Lung (tissue), 12 donors: ENCODE measurements around the gene CCDC106. TPM values are rescaled to one million over a fixed set of nuclear protein-coding genes. Genes with fewer than 3 reads are reported as not detected.

ENCODE experiments used
- ATAC-seq: fragments of 200-7000 bp; cut with Tn5 transposase; one replicate; pipeline ENCODE4 v1.9.1; 2020; ENCODE audit warnings: moderate number of reproducible peaks; ENCODE audit not compliant: insufficient read depth, low FRiP score
- DNase-seq, 3 donors: peaks; one replicate each; pipeline ENCODE4 v3.0.0-alpha.2; 2013 to 2017
- H3K27ac ChIP-seq, 2 donors: one replicate each; pipeline ENCODE4 v1.5.1; 2013; ENCODE audit warnings: mild to moderate bottlenecking in 2 of 2, moderate library complexity in 2 of 2, control low read depth in 1 of 2, inconsistent platforms in 1 of 2, low read depth in 1 of 2, low read length in 1 of 2
- H3K27me3 ChIP-seq, 3 donors: one replicate each; pipeline ENCODE4 v1.5.1; 2013; ENCODE audit warnings: low read length in 2 of 3; ENCODE audit not compliant: control insufficient read depth in 3 of 3, insufficient read depth in 3 of 3
- H3K36me3 ChIP-seq, 4 donors: one replicate each; pipeline ENCODE4 v1.5.1; 2013; ENCODE audit warnings: low read length in 4 of 4, mild to moderate bottlenecking in 1 of 4, moderate library complexity in 1 of 4; ENCODE audit not compliant: control insufficient read depth in 4 of 4, insufficient read depth in 4 of 4
- H3K4me1 ChIP-seq, 5 donors: one replicate each; pipeline ENCODE4 v1.5.1; 2013; ENCODE audit warnings: low read length in 5 of 5, mild to moderate bottlenecking in 2 of 5, moderate library complexity in 1 of 5; ENCODE audit not compliant: control insufficient read depth in 5 of 5, insufficient read depth in 5 of 5
- H3K4me3 ChIP-seq: one replicate; pipeline ENCODE4 v1.5.1; 2013; ENCODE audit warnings: mild to moderate bottlenecking, control low read depth, moderate library complexity
- H3K9ac ChIP-seq, 2 donors: one replicate each; pipeline ENCODE4 v1.5.1; 2013; ENCODE audit warnings: low read length in 2 of 2, control low read depth in 1 of 2; ENCODE audit not compliant: insufficient read depth in 1 of 2
- H3K9me3 ChIP-seq, 4 donors: one replicate each; pipeline ENCODE4 v1.5.1; 2013; ENCODE audit warnings: low read length in 3 of 4, mild to moderate bottlenecking in 1 of 4, moderate library complexity in 1 of 4; ENCODE audit not compliant: control insufficient read depth in 4 of 4, insufficient read depth in 3 of 4
- CTCF ChIP-seq: IDR thresholded peaks from 2 replicates; pipeline ENCODE4 v1.5.1; 2012; ENCODE audit warnings: mild to moderate bottlenecking; ENCODE audit errors: control extremely low read depth, extremely low read depth
- WGBS, 2 donors: extraction: QIAGEN DNeasy Blood & Tissue Kit; methylation state at CpG; one replicate each; pipeline ENCODE4 v1.1.7; 2013; 5-methylcytosine and 5-hydroxymethylcytosine counted together
- polyA plus RNA-seq, 2 donors: library from polyadenylated mRNA; stranded (reverse); fragments of 200-250 nt; gene quantifications; one replicate each; pipeline ENCODE4 v1.2.1, GENCODE V29; 2013
- total RNA-seq, 2 donors: library from RNA; depleted of rRNA in 1 of 2; stranded (reverse); fragments of >200 nt in 1 of 2; gene quantifications; one replicate each; pipeline ENCODE4 v1.2.1, GENCODE V29; 2014 to 2021
- donor health status: control.
- donor health status: control.
- donor health status: Bipolar disorder and iron deficiency.
- donor health status: healthy.
- donor health status: DM: yes; HTN: yes; CAD: no.

CCDC106 gene
- total and polyA plus RNA-seq, 4 donors: 8.3 to 25.9 (median 14.3) TPM

DNA sequence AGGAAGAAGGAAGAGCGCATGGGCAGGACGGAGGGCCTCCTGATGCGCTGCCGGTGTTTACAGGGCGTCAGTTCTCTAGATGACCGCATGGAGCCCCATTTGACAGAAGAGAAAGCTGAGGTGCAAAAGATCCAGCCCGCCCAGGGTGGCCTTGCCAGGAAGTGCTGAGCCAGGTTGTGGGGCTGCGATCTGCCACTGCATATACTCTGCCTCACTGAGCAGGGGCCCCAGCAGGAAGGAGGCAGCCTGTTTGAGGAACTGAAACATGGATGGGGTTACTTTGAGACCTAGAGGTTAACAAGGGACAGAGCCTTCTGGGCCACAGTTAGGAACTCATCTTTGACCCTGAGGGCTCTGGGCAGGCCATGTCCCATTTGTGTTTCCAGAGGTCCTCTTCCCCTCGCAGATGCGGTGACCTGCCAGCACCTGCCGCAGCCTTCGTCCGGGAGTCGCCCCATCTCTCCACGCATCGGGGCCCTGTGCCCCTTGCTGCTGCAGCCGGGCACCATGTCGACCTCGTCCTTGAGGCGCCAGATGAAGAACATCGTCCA is 30.2 kb downstream of the CCDC106 start:
- no peaks in the 10 kb centered on the region for H3K27me3 ChIP-seq
- TF ChIP-seq CTCF: no peak
- H3K36me3 ChIP-seq: peaks cover 0 to 42% (median 29%) of the 10 kb centered on the region in 4 donors
- DNase-seq: peak in 1 of 3 donors; percentile 10
- H3K9me3 ChIP-seq: no peaks in the 10 kb centered on the region
- H3K4me1 ChIP-seq: peaks cover 3 to 14% (median 11%) of the 10 kb centered on the region in 5 donors
- no peak overlapping the region for H3K4me3 ChIP-seq
- no peak overlapping the region for H3K9ac ChIP-seq
- no peak for ATAC-seq
- 76 to 81% methylated on average over 21 of the region's 21 CpGs for WGBS, 2 donors
- H3K27ac ChIP-seq: peak overlapping the region in 1 of 2 donors; percentile 2

DNA sequence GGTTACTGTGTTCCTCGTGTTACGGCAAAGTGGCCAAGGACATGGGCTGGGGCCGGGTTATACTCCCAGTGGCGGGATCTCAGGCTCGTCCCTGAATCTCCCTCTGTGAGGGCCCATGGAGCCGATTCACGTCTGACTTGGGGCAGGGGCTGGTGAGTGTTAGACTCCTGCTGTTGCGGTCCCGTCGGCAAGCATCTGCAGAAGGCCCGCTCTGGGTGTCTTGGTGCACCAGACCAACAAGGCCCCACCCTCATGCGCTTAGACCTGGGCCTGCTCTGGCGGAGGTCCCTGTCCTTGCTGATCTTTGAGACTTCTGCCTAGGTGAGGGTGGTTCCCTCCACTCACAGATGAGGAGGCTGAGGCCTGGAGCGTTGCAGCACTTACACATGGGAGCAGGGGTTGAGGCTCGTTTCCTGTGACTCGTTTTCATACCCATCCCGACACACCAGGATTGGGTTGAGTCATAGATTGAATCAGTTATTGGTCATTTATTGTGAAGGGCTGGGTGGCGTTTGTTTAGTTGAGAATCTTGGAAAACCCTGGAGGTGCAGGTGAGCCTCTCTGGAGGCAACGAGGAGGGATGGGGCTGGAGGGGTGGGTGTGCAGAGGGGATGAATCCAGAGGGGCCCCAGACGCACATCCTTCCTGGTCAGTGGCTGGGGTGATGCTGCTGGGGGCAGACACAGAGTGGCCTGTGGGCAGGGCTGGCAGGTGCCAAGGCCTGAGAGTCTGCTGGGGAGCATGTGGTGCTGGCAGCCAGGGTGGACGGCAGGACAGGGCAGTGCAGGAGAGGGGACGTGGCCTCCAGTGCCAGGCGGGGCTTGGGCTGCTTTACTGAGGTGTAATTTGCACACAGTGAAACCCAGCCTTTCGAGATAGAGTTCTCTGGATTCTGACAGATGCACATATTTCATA is 31.6 kb downstream of the CCDC106 start:
- 90 to 93% methylated on average over 24 of the region's 24 CpGs for WGBS, 2 donors
- ATAC-seq (no peak), DNase-seq (no peak)
- Histone ChIP-seq H3K9me3 (no peaks in the 10 kb centered on the region), H3K27ac (no peak overlapping the region), H3K36me3 (peaks cover 0 to 42% (median 27%) of the 10 kb centered on the region in 4 donors), H3K9ac (no peak overlapping the region), H3K4me1 (peaks cover 3 to 17% (median 11%) of the 10 kb centered on the region in 5 donors), H3K4me3 (no peak overlapping the region), H3K27me3 (no peaks in the 10 kb centered on the region)
- TF ChIP-seq CTCF: no peak

DNA sequence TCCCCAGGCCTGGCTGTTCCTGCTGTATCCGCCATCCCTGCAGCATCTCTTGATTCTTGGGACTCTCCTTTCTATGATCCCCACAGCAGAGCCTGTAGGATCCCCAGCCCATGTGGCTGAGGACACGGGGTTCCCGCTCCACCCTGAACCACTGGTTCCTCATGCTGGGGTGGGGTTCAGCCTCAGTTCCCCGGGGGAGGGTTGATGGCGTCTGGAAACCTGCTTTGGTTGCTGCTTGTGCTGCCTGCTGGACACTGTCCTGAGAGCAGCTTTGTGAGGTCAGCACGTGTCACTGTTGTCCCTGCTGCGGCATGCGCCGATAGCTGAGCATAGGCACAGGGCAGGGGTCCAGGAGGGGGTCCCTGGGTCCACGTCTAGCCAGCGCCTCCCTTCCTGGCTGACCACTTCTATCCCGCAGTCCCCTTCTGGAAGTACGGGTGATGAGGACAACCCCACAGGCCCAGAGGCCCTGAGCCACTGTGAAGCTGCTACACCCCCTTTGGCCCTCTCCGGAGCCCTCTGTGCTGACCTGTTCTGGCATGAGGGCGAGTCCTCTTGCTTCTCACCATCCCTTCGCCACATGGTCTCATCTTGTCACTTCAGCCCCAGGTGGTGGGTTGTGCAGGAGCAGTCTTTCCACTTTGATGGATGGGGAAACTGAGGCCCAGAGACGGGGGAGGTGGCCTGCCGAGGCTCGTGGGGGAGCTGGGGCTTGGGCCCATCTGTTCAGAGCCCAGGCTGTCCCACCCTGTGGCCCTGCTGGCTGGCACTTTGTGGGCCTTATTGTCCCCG is 32.5 kb downstream of the CCDC106 start:
- Histone ChIP-seq H3K9ac (no peak overlapping the region), H3K27ac (peak overlapping the region in 1 of 2 donors; percentile 4), H3K9me3 (no peaks in the 10 kb centered on the region), H3K36me3 (peaks cover 0 to 43% (median 33%) of the 10 kb centered on the region in 4 donors), H3K4me1 (peaks cover 3 to 17% (median 14%) of the 10 kb centered on the region in 5 donors), H3K27me3 (no peaks in the 10 kb centered on the region), H3K4me3 (no peak overlapping the region)
- ATAC-seq (no peak), DNase-seq (no peak)
- no peak for TF ChIP-seq CTCF
- 93 to 95% methylated on average over 20 of the region's 20 CpGs for WGBS, 2 donors
